Muscle of back (tissue), 11 donors: ENCODE results near the gene COG4. TPM values are rescaled to one million over a fixed set of nuclear protein-coding genes. Genes with fewer than 3 reads are reported as not detected.

Experiments used
- DNase-seq, 3 donors: peaks; one replicate each; pipeline versions ENCODE4 v3.0.0 to v3.0.0-alpha.2; 2013
- polyA plus RNA-seq, 10 donors: library from polyadenylated mRNA; unstranded; fragments of 120-200 nt; gene quantifications; one replicate each; pipeline ENCODE4 v1.2.1, GENCODE V29; 2013; ENCODE audit not compliant: insufficient read length in 10 of 10

COG4 gene
- polyA plus RNA-seq, 10 donors, result 32.3 to 46.9 (median 39.8) TPM

DNA sequence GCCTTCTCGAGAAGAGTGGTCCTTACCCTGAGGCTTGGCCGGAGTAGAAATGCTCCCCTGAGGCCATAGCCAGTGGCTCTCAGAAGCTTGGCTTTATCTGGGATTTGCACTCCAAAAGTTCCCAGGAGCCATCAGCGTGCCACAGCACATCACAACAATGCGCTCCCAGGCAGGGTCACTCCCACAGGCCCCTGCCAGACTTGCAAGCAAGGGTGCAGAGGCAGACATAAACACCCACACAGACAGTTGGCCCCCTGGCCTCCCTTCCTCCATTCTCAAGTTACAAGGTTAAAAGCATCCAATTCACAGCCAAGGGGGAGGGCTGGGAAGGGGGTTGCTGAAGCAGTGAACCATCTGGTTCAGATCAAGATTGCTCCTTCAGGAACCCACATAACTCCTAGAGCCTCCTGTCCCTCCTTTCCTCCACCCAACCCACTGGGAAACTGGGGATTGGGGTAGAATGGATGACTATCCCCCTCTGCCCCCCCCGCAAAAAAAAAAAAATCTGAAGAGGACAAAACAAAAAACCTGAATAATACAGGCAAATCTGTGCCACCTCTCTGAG, 86.3 kb downstream of the COG4 start:
- peak; percentile 65 to 88 (median 83) for DNase-seq

DNA sequence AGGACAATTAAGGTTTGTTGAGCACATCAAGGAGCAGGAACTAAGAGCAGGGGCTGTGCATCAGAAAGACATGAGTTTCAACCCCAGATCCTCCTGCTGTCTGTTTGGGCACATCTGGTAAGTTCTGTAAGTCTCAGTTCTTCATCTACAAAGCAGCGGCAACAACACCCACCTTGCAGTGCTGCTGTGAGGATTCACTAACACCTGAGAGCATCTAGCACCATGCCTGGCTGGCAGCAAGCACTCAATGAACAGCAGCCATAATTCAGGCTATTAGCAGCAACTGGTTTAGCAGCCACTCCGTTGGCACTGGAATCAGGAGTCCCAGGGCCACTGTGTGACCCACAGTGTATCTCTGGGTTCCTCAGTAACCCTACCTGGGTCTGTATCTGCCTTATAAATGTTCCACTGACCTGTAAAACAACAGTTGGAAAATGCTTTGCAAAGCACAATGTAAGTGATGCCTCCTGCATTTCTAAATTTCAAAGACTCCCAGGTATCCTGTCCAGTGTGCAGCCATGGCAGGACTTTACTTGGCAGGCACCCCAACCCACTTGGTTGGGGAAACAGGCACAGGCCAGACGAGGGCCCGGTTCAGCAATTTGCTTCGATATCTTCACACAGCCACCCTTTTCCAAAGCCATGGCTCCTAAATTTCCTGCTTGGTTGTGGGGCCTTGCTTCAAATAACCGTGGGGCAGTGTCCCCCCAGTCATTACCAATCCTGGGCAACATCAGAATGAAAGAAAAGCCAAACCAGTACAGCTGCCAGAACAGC, 88.7 kb downstream of the COG4 start:
- no peak for DNase-seq

DNA sequence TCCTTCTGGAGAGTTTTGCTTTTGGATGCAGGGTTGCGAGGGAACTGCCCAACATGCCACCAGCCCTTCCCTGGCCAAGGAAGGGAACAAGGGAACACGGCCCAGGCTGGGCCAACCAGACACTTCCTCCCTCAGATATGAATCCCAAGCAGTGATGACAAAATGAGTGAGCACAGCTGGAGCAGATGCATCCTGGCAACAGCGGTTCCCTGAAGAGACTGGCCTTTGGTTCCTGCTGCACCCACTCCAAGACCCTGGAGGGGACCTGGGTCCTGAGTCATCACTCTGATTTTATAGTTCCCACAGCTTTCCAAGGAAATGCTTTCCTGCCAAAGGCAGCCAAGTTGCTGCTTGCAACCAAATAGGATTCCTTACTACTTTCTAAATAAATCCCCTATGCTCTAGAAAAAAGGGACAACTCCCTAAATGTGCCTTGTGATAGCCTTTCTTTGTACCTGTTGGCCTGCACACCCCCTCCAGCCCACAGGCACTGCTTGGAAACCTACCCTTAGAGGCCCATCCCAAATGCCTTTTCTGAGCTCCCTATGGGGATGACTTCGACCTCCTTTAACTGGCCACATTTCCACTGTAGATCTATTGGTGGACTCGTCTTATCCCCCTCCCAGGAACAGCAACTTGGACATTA, 89.8 kb downstream of the COG4 start:
- DNase-seq, result peak in 2 of 3 donors; percentile 54 to 61

DNA sequence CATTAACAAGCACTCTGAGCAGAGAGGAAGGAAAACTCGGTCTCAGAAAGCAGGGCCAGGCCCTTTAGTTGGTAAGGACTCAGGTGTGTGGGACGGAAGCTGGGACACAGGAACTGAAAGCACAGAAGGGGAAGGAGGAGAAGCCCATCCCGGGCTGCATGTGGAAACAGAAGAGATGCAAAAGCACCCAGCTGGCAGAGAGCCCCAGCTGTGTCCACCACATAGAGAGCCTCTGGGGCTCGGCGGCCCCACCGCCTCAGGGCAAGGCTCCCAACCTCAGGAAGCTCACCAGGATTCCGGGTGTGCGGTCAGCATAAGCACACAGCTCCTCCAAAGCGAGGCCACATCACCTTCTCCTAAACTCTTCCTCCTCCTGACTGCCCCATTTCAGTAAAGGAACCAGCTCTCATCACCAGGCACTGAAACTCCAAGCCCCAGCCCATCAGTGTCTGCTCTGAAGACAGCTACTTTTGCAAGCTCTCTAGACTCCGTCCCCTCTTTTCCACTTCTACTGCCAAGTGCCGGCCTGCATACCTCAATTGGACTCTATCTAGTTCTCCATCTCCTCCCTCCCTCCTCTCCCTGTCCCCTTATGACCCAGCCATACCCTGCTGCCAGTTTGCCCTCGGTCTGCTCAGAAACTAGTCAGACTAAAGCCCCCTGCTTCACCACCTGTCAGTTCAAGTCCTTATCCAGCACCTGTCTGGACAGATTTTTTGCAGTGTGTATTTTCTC, 90.5 kb downstream of the COG4 start:
- DNase-seq, result peak in 1 of 3 donors; percentile 77

DNA sequence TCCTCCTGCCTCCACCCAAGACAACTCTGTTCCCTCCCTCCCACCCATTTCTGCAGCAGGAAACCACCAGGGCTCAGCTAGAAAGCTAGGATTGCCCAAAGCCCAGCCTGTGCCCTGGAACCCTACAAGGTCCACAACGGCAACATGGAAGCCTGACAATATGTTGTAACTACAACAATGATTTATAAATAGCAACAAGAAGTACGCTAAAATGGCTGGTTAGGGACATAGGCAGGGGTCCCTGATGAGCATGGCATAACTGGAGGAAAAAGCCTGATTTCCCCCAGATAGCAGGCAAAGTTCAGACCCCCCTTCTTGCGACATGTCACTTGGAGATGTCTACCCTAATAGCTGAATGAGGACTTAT, 91.0 kb downstream of the COG4 start:
- no peak for DNase-seq

DNA sequence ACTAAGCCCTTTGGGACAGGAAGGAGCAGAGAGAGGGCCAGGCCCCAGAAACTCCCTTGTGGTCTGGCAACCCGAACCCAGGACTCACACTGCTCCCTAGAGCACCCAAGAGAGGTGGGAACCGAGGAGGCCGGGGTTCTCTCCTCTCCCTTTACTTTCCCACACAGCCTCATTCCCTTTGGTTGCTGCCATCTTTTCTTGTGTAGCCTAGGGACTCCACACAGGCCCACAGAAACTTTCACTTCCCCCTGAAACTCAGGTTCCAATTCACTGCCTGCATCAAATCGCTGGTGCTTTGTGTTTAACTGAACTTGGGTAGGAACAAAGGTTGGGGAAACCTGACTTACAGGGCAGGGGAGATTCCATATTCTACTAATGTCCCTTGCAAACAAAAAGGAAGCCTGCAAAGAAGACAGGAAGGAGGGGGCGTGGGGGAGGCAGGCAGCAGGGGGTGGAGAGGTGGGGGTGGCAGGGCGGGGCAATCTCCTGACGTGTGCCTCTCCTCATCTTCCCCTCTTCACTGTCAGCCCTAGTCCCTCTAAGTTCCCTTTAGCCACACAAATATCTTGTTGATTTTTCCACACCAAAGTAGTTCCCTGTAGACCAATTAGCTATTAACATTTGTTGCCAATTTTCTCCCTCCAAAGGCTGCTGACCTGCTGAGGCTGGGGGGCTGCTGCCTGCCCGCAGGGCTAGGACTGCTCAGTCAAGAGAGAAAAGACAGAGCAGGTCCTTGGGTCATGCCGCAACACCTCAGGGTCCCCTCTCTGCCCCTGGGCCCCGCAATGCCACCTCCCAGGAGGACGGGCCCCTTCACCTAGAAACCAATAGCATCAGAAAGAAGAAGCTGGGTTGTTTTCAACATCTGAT, 92.5 kb downstream of the COG4 start:
- peak in 1 of 3 donors; percentile 49 for DNase-seq

Other genes with a start within 250 kb of the COG4 start
- gene AARS1, start 234.0 kb downstream of the COG4 start, polyA plus RNA-seq, result 10 to 100 TPM; 53.2 to 65.5 (median 60.2) TPM
- 10 to 100 TPM; 17.6 to 23.8 (median 22.0) TPM for gene DDX19B, start 224.4 kb downstream of the COG4 start, polyA plus RNA-seq
- gene DDX19A, start 176.7 kb downstream of the COG4 start, polyA plus RNA-seq, result 10 to 100 TPM; 27.4 to 42.0 (median 38.5) TPM
- 10 to 100 TPM; 21.6 to 32.3 (median 27.1) TPM for gene ST3GAL2, start 84.5 kb downstream of the COG4 start, polyA plus RNA-seq
- gene FCSK, start 69.0 kb downstream of the COG4 start, polyA plus RNA-seq, result 1 to 10 TPM; 4.4 to 10.0 (median 6.4) TPM
- 100 to 1,000 TPM; 174 to 266 (median 220) TPM for gene SF3B3, start 262 bp upstream of the COG4 start, polyA plus RNA-seq
- 1 to 10 TPM; 4.4 to 7.4 (median 5.5) TPM for gene IL34, start 123.0 kb upstream of the COG4 start, polyA plus RNA-seq
- gene MTSS2, start 162.5 kb upstream of the COG4 start, polyA plus RNA-seq, result 100 to 1,000 TPM in 6 of 10 donors, 10 to 100 TPM in 4; 89.5 to 129 (median 103) TPM